ENCODE results near the gene LRRC74B.
"Not testable (repeated sequence)": the region's sequence is repeated elsewhere in the genome, so short reads cannot be mapped to it uniquely, and the experiment has no call there.

LRRC74B gene

DNA sequence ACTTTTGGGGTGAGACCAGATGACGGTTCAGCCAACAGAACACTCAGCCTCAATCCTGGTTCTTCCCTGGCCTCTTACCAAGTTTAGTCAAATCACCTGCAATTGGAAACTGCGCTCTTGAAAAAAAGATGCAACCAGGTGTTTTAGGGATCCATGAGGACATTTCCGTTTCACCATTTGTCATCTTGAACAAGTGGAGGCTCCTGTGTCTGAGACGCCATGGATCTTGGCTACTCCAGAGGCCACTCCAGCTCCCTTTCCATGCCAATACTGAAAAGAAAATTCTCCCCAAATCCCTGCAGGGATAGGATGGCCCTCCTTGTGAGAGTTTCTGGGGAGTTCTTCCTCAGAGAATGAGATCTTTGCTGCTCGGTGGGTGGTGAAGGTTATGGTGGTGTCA is 27.7 kb downstream of the LRRC74B start:
- DNase-seq: no peak

DNA sequence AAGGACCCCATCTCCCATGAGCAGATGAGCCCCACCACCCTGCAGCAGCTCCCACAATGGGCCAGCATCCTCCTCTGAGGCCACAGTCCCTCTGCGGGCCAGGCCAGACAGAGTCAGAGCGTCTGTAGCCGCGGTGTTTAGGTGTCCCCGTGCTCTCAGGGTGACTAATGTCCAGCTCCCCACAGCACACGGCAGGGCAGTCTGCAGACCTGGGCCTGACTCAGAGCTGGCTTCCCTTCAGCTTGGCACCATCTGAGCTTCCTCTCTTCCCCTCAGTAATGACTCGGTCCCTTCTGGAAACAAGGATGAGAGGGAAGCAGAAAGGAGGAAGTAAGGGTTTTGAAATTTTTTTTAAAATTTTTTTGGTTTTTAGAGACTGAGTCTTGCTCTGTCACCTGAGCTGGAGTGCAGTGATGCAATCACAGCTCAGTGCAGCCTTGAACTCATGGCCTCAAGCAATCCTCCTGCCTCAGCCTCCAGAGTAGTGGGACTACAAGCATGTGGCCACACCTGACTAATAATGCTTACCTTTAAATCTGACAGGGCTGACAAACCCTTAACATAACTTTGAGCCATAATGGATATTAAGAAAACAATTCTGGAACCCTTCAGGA is 28.5 kb downstream of the LRRC74B start:
- DNase-seq: no peak

DNA sequence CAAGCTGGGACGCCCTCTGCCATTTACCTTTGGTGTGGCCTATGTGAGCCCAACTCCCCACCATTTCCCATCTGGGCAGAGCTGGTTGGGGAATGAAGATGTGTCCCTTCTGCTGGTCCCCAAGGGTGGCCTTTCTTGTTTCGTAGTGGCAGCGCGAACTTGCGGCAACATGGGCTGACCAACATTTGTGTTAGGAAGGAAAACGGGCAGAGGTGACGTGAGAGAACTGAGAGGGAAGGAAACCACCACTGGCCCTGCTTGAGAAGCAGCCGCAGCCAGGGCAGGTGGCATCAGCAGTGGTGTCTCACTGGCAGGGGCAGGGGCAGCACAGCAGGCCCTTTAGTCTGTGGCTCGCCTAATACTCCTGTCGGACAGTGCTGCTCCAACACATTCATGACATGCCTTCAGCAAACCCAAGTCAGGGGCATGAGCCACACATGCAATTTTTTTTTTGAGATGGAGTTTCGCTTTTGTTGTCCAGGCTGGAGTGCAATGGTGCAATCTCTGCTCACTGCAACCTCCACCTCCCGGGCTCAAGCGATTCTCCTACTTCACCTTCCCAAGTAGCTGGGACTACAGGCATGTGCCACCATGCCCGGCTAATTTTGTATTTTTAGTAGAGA is 29.9 kb downstream of the LRRC74B start:
- no peak for DNase-seq

DNA sequence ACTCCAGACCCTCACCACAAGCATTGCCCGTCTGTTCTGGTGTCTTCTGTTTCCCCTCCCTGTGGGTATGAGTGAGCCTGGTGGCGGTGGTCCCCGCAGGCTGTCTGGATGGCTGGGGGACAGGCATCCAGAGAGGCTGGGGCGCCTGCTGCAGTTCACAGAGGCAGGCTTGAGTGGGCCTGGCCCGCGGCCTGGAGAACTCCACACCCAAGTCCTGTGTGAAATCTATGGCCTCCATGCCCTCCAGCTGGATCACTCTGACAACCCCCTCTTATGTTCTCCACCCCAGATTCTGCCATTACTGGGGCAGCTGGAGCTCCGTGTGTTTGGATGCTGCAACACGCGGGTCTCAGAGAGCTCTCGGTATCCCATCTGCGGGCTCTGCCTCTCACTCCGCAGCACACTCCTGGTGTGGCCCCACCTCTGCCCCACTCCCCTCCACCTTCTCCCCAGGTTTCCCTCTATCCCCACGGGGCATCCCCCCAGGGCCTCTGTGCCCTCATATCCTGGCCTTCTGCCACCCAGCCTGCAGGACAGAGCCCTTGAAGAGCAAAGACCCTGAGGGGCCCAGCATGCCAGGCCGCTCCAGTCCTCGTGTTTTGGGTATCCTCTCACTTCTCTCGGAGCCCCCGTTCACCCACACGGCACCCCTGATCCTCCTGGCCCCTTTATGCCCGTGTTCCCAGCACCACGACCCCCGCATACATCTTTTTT is 31.3 kb downstream of the LRRC74B start:
- no peak for DNase-seq

DNA sequence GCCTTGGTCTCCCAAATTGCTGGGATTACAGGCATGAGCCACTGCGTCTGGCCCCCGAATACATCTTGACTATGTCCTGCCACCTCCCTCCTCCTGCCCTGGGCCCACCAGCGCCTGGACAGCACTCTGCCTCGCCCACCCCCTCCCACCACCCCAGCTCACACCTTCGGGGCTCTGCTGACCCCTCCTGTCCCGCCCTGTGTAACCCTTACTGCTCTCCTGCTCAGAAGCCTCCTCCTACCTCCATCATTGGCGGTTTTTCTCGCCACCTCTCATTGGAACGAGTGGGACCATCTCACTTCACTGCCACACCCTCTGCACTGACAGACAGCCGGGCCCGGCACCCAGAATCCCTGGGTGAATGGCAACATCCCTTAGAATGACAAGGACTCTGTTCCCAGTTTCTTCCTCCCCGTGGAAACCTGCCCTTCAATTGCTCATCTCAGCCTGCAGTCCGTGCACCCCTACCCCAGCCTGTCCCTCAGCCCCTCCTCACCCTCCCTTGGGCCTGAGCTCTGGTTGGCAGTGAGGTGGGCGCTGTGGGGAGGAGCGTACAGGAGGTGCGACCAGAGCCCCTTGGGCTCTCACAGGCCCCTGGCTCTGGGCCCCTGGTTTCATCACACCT is 32.2 kb downstream of the LRRC74B start:
- DNase-seq: no peak

DNA sequence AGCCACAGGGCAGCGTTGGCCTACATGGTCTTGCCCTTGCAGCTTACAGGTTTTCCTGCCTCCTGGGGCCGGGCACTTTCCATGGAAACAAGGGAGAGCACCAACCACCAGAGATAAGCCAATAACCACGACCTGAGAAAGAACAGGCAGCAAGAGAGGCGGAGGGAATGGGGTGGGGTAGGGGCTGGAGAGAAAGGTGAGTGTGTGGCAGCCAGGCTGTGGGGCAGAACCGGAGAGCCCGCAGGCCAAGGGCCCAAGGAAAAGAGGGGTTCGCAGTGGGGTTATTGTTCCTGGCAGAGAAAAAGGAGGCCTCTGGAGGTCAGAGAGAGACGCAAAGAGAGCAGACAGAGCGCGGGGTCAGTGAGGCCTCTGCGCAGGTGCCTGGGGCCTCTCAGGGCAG is 33.2 kb downstream of the LRRC74B start:
- no peak for DNase-seq

DNA sequence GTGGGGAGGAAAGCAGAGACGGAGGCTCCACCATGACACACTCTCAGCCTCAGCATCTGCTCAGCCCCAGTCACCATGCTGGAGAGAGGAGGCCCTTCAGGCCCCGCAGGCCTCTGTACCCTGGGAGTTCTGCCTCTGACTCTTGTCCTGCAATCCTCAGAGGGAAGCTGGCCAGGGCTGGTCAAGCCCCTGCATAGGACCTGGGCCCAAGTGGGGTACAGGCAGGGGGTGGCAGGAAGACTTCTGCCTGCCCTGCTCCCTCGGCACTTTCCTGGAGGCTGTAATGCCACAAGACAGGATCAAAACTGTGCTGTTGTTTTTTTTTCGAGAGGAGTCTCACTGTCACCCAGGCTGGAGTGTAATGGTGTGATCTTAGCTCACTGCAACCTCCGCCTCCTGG is 33.7 kb downstream of the LRRC74B start:
- no peak for DNase-seq

DNA sequence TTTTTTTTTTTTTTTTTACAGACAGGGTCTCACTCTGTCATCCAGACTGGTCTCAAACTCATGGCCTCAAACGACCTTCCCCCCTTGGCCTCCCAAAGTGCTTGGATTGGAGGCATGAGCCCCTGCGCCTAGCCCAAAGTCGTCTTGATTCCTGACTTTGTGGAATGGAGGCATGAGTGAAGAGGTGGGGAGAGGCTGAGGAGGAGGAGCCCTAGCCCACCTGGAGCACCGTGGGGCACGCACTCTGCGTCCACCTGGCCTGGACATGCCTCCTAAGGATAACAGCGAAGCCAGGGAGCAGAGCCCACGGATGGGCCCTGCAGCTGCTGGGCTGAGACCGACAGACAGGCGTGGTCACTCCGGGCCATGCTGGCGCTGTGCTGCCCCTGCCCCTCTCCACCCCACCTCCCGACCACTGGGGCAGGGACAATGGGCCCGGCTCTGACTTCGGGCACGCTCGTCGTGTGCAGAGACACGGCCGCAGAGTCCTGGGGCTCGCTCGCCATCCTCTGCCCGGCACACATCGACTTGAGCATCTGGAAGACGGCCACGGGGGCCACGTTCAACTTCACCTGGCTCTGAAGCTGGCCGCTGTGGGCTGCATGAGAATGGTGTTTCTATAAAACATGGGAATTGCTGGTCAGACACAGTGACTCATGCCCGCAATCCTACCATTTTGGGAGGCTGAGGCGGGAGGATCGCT is 34.8 kb downstream of the LRRC74B start:
- DNase-seq: no peak

DNA sequence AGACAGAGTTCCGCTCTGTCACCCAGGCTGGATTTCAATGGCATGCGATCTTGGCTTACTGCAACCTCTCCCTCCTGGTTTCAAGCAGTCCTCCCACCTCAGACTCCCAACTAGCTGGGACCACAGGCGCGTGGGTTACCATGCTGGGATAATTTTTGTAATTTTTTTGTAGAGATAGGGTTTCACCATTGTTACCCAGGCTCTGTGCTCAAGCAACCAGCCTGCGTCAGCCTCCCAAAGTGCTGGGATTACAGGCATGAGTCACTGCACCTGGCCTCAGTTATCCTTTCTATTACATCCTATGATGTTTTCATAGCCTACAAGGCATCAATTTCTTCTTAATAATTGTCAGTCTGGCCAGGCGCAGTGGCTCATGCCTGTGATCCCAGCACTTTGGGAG is 36.5 kb downstream of the LRRC74B start:
- DNase-seq: no peak

DNA sequence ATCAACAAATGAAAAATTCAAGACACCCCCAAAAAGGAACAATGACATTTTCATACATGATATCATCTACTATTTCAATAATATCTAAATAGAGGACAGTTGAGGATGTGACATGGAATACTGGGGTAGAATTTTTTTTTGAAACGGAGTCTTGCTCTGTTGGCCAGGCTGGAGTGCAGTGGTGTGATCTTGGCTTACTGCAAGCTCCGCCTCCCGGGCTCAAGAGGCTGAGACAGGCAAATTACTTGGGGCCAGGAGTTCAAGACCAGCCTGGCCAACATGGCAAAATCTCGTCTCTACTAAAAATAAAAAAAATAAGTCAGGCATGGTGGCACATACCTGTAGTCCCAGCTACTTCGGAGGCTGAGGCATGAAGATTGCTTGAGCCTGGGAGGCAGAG is 41.4 kb downstream of the LRRC74B start:
- no peak for DNase-seq

DNA sequence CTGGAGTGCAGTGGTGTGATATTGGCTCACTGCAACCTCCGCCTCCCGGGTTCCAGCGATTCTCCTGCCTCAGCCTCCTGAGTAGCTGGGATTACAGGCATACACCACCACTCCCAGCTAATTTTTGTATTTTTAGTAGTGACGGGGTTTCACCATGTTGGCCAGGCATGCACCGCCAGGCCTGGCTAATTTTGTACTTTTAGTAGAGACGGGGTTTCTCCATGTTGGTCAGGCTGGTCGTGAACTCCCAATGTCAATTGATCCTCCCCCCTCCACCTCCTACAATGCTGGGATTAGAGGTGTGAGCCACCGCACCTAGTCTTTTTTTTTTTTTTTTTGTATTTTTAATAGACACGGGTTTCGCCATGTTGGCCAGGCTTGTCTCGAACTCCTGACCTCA is 42.2 kb downstream of the LRRC74B start:
- not testable (repeated sequence) for DNase-seq

DNA sequence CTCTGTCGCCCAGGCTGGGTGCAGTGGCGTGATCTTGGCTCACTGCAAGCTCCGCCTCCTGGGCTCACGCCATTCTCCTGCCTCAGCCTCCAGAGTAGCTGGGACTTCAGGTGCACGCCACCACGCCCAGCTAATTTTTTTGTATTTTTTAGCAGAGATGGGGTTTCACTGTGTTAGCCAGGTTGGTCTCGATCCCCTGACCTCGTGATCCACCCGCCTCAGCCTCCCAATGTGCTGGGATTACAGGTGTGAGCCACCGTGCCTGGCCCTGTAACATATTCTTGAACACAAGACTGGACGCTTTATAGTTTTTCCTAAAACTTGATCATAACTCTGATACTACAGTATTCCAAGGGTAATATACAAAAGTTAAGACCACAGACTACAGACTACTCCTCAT is 45.5 kb downstream of the LRRC74B start:
- DNase-seq: not testable (repeated sequence)

DNA sequence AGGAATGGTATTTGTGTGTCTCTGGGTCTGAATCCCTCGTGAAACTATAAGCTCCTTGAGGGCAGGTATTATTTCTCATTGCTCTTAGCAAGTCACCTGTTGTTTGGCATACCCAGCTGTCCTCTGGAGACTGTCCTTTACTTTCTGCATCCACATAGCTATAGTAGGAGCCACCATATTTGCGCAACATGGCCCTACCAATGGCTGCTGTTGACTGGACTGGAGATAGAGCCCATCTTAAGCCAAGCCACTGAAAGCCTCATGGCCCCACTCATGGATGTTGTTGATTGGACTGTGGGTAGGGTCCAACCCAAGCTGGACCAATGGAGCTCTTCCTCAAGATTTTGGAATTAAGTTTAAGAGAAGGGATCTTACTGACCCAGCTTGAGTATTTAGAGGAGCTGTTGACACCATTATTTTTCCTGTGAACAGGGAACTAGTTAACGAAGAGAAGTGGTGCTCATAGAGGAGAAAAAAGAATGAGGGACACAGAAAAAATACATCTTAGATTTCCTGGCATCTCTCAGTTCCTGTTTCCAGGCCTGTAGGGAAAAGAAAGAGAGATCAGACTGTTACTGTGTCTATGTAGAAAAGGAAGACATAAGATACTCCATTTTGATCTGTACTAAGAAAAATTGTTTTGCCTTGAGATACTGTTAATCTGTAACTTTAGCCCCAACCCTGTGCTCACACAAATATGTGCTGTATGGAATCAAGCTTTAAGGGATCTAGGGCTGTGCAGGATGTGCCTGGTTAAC is 47.2 kb downstream of the LRRC74B start:
- DNase-seq: no peak

DNA sequence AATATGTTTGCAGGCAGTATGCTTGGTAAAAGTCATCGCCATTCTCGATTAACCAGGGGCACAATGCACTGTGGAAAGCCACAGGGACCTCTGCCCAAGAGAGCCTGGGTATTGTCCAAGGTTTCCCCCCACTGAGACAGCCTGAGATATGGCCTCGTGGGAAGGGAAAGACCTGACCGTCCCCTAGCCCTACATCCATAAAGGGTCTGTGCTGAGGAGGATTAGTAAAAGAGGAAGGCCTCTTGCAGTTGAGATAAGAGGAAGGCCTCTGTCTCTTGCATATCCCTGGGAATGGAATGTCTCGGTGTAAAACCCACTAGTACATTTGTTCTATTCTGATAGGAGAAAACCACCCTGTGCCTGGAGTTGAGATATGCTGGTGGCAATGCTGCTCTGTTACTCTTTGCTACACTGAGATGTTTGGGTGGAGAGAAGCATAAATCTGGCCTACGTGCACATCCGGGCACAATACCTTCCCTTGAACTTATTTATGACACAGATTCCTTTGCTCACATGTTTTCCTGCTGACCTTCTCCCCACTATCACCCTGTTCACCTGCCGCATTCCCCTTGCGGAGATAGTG is 47.9 kb downstream of the LRRC74B start:
- not testable (repeated sequence) for DNase-seq

DNA sequence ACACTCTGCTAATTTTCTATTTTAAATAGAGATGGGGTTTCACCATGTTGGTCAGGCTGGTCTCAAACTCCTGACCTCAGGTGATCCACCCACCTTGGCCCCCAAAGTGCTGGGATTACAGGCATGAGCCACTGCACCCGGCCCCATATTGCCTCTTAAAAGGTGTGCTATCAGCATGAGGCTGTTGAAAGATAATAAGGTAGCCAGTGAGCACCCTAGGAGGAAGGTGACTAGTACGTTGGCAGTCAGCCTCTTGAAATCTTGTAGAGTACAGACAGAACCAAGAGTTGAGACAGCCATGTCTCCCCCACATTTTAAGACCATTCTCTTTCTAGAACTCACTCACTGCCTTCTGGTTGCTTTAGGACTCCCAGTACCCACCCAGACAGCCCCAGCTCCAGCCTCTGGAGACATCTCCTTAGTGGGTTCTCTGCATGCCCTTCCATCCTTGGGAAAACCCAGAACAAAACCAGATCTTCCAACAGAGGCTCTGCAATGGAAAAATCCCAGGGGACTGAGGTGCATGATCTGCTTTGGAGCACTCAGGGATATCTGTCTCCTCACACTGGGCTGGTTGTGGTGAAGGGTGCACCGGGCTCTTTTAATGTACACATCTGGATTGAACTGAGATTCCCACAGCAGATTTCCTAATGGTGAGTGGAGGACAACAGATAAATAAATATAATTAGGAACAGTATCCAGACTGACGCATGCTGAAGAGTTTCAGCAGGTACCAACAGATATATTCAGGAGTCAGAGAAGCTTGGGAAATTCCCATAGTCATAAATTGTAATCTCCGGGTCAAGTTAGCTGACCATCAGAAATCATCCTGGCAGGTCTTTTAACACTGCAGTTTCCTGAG is 49.4 kb downstream of the LRRC74B start:
- no peak for DNase-seq

DNA sequence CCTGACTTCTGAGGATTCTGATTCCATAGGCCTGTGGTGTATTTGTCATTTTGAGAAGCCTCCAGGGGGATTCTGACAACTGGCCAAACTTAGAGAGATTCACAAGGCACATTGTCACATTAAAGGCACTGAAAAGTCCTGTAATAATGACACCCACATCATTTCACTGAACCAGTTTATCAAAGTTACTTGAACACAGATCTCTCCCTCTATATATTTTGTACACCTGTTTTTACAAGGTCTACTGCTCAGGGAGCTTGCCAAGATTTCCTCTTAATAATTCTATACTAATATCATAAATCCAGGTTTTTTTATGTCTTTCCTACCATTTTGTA is 50.0 kb downstream of the LRRC74B start:
- no peak for DNase-seq

DNA sequence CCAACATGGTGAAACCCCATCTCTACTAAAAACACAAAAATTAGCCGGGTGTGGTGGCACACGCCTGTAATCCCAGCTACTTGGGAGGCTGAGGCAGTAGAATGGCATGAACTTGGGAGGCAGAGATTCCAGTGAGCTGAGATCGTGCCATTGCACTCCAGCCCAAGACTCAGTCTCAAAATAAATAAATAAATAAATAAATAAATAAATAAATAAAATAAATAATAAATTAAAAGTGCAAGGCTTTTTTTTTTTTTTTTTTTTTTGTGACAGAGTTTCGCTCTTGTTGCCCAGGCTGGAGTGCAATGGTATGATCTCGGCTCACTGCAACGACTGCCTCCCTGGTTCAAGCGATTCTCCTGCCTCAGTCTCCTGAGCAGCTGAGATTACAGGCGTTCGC is 51.1 kb downstream of the LRRC74B start:
- DNase-seq: not testable (repeated sequence)

DNA sequence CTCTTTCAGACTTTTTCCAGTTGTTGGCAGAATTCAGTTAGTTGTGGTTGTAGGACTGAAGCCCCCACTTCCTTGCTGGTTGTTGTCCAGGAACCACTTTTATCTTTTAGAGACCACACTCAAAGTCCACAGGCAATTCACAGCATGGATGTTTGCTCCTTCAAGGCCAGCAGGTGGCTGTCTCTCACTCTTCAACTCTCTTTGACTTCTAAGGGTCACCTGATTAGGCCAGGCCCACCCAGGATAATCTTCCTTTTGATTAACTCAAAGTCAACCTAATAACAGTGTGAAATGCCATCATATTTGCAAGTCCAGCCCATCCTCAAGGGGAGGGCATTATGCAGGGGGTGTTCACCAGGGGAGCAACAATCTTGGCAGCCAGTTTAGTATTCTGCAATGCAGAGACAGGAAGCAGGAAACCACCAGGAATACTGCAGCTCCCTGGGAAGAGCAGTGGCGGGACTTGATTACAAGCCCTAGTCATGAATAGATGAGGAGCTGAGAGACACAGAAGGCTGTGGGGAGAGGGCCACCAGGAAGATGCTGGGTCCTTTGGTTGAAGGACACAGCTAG is 52.4 kb downstream of the LRRC74B start:
- DNase-seq: no peak

DNA sequence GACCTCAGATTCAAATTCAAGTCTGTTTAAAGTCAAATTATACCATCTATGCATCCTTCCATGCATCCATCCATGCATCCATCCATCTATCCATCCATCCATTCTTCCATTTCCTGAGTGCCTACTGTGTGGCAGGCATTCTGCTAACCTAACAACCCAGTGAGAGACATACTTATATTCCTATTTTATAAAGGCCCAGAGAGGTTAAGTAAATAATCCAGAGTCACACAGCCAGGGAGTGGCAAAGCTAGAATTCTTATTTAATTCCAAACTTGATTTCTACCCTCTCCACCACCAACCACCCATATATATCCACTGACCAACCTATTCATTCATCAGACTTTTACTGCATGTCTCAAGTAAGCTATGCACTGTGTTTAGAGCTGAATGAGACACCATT is 53.8 kb downstream of the LRRC74B start:
- DNase-seq: no peak
